GM21786 (cell line): ENCODE results near the gene TUBB8B.
"Not testable (repeated sequence)": the region's sequence is repeated elsewhere in the genome, so short reads cannot be mapped to it uniquely, and the experiment has no call there.

Experiments used
- ATAC-seq: cut with Tn5 transposase; IDR thresholded peaks from one replicate; pipeline ENCODE4 v1.9.1; 2021; ENCODE audit not compliant: unreplicated experiment

Gene TUBB8B

GRCh38 chr18:49176-49665 is at the start of gene TUBB8B:
Gene TUBB8B (minus strand): TSS chr18:49615. CDS start chr18:49557, 58 bp downstream.
- not testable (repeated sequence) for ATAC-seq

- peak; percentile 98 for ATAC-seq
Observed at GRCh38 chr18:97252-97914, 48.0 kb upstream of the TUBB8B start.

- not testable (repeated sequence) for ATAC-seq
Observed at GRCh38 chr18:96767-97131, 47.3 kb upstream of the TUBB8B start.

- not testable (repeated sequence) for ATAC-seq
Observed at GRCh38 chr18:96101-96766, 46.8 kb upstream of the TUBB8B start.

GRCh38 chr18:95580-95979 is 46.2 kb upstream of the TUBB8B start:
- ATAC-seq: not testable (repeated sequence)

- ATAC-seq: not testable (repeated sequence)
Observed at GRCh38 chr18:93897-94408, 44.5 kb upstream of the TUBB8B start.

GRCh38 chr18:91561-91960 is 42.1 kb upstream of the TUBB8B start:
- ATAC-seq: not testable (repeated sequence)

GRCh38 chr18:90396-91193 is 41.2 kb upstream of the TUBB8B start:
- ATAC-seq: not testable (repeated sequence)

GRCh38 chr18:89124-89523 is 39.7 kb upstream of the TUBB8B start:
- not testable (repeated sequence) for ATAC-seq

- not testable (repeated sequence) for ATAC-seq
Observed at GRCh38 chr18:84801-85200, 35.4 kb upstream of the TUBB8B start.

GRCh38 chr18:82626-83209 is 33.3 kb upstream of the TUBB8B start:
- ATAC-seq: not testable (repeated sequence)

GRCh38 chr18:80881-81280 is 31.5 kb upstream of the TUBB8B start:
- ATAC-seq: not testable (repeated sequence)

GRCh38 chr18:80202-80601 is 30.8 kb upstream of the TUBB8B start:
- not testable (repeated sequence) for ATAC-seq

GRCh38 chr18:75525-76160 is 26.2 kb upstream of the TUBB8B start:
- not testable (repeated sequence) for ATAC-seq

- ATAC-seq: not testable (repeated sequence)
Observed at GRCh38 chr18:73181-73777, 23.9 kb upstream of the TUBB8B start.

GRCh38 chr18:67701-68100 is 18.3 kb upstream of the TUBB8B start:
- ATAC-seq: not testable (repeated sequence)

- ATAC-seq: not testable (repeated sequence)
Observed at GRCh38 chr18:64279-64678, 14.9 kb upstream of the TUBB8B start.

GRCh38 chr18:63656-64055 is 14.2 kb upstream of the TUBB8B start:
- ATAC-seq: not testable (repeated sequence)

- not testable (repeated sequence) for ATAC-seq
Observed at GRCh38 chr18:54388-54787, 5.0 kb upstream of the TUBB8B start.

GRCh38 chr18:48696-49095 is 719 bp downstream of the TUBB8B start:
- not testable (repeated sequence) for ATAC-seq
